Calu3 (cell line): Measurements from ENCODE around the gene TMPRSS11E. TPM values are rescaled to one million over a fixed set of nuclear protein-coding genes. Genes with fewer than 3 reads are reported as not detected.

Experiments
- BruUV-seq: library from RNA; stranded (reverse); fragments of 400-500 nt; replicated peaks from 2 replicates; lab custom pipeline; 2021; lab: Mats Ljungman, UMichigan
- CTCF ChIA-PET: fragments of 300-600 bp; sonication (Branson Sonifier 250); formaldehyde crosslinking; loops from one replicate; lab custom pipeline; 2022; ENCODE audit warnings: antibody characterized with exemption; lab: Charles Lee
- DNase-seq: peaks from one replicate; pipeline ENCODE4 v3.0.0; 2022
- H3K27ac Mint-ChIP-seq: one replicate; pipeline ENCODE4 v1.8.0; 2022; ENCODE audit warnings: mixed read lengths; ENCODE audit not compliant: unreplicated experiment
- H3K27me3 Mint-ChIP-seq: one replicate; pipeline ENCODE4 v1.8.0; 2022; ENCODE audit warnings: mixed read lengths; ENCODE audit not compliant: unreplicated experiment
- H3K36me3 Mint-ChIP-seq: one replicate; pipeline ENCODE4 v1.8.0; 2022; ENCODE audit warnings: mild to moderate bottlenecking, moderate library complexity, mixed read lengths; ENCODE audit not compliant: insufficient read depth, unreplicated experiment
- H3K4me1 Mint-ChIP-seq: one replicate; pipeline ENCODE4 v1.8.0; 2022; ENCODE audit warnings: mild to moderate bottlenecking, low read depth, mixed read lengths; ENCODE audit not compliant: unreplicated experiment
- H3K4me3 Mint-ChIP-seq: one replicate; pipeline ENCODE4 v1.8.0; 2022; ENCODE audit warnings: mild to moderate bottlenecking, low read depth, moderate library complexity, mixed read lengths; ENCODE audit not compliant: unreplicated experiment
- H3K9me3 Mint-ChIP-seq: one replicate; pipeline ENCODE4 v1.8.0; 2022; ENCODE audit warnings: low read depth, mixed read lengths; ENCODE audit not compliant: unreplicated experiment
- intact Hi-C: fragments of 100-400 bp; cut with micrococcal nuclease; formaldehyde crosslinking; loops from one replicate; pipeline ENCODE4 v1.10.0; 2022; ENCODE audit not compliant: unreplicated experiment
- total RNA-seq: library from RNA; stranded (reverse); gene quantifications from 2 replicates; pipeline ENCODE4 v1.2.3, GENCODE V29; 2022
- TF ChIP-seq, protein P1 (sequence below): fragments of 200-600 bp; IDR thresholded peaks from one replicate; pipeline ENCODE4 v1.8.0; 2022; ENCODE audit warnings: antibody characterized with exemption; ENCODE audit not compliant: unreplicated experiment

Gene TMPRSS11E
- total RNA-seq, 1 experiment from 2014 or later: not detected

DNA sequence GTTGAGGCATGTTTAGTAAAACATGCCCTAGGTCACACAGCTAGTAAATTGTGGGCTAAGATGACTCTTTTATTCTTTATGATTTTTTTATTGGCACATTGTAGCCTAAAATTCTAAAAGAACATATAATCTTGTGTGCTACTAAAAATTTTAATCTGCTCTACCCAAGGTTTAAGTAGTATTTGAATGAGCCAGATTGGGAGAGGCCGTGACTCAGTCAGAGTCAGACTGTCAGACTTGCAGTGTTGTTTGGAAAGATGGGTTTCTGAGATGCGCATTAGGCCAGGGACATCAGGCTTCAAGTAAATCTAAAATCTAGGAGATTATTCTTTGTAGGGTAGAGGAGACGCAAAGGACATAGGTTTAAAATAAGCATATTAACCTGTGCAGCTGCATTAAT, 30.7 kb upstream of the TMPRSS11E start:
- TF ChIP-seq, protein P1, sequence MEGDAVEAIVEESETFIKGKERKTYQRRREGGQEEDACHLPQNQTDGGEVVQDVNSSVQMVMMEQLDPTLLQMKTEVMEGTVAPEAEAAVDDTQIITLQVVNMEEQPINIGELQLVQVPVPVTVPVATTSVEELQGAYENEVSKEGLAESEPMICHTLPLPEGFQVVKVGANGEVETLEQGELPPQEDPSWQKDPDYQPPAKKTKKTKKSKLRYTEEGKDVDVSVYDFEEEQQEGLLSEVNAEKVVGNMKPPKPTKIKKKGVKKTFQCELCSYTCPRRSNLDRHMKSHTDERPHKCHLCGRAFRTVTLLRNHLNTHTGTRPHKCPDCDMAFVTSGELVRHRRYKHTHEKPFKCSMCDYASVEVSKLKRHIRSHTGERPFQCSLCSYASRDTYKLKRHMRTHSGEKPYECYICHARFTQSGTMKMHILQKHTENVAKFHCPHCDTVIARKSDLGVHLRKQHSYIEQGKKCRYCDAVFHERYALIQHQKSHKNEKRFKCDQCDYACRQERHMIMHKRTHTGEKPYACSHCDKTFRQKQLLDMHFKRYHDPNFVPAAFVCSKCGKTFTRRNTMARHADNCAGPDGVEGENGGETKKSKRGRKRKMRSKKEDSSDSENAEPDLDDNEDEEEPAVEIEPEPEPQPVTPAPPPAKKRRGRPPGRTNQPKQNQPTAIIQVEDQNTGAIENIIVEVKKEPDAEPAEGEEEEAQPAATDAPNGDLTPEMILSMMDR: no peak
- peaks cover 2% of the 10 kb centered on the region for H3K9me3 Mint-ChIP-seq
- no peaks in the 10 kb centered on the region for H3K4me1 Mint-ChIP-seq
- no peak overlapping the region for H3K27ac Mint-ChIP-seq
- intact Hi-C loops: no loop called here
- H3K36me3 Mint-ChIP-seq: no peaks in the 10 kb centered on the region
- CTCF ChIA-PET: no interaction called here
- H3K27me3 Mint-ChIP-seq: no peaks in the 10 kb centered on the region
- H3K4me3 Mint-ChIP-seq: no peak overlapping the region
- BruUV-seq: no TSS peak
- no peak for DNase-seq

DNA sequence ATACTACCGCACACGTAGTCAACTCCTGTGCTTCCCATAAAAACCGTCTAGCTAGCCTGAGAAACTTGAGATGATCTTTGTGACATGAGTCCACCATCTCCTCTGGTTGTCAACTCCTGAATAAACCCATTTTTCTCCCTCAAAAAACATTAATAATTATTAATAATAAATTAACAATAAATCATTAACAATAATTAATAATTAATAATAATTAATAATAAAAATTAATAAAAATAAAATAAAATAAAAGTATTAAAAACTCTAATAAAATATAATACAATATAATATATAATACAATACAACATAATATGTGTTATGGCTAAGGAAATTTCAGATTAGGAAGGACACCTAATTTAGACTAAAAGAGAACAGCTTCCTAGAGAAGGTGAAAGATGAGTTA, 20.7 kb upstream of the TMPRSS11E start:
- no peak for DNase-seq
- Mint-ChIP-seq H3K9me3 (no peaks in the 10 kb centered on the region), H3K27ac (no peak overlapping the region), H3K36me3 (no peaks in the 10 kb centered on the region), H3K4me3 (no peak overlapping the region), H3K27me3 (no peaks in the 10 kb centered on the region), H3K4me1 (no peaks in the 10 kb centered on the region)
- TF ChIP-seq, protein P1: no peak
- BruUV-seq: no TSS peak
- intact Hi-C loops: no loop called here
- CTCF ChIA-PET: no interaction called here

DNA sequence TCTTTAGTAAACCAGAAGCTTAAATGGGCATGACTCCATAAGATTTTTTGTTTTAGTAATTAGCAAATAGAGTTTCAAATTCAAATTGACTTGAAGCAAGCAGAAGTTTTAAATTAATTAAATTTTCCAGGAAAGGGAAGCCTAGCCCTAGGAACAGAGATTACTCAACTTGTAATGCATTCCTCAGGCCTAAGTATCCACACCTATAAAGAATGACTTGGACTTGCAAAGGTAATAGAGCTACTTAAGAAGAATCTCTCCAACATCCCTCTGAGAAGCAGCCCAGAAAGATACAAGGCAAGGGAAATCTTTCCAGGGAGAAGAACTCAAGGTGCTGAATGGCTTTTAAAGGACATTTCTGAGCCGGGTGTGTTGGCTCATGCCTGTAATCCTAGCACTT, 16.9 kb upstream of the TMPRSS11E start:
- H3K9me3 Mint-ChIP-seq: no peaks in the 10 kb centered on the region
- TF ChIP-seq, protein P1: no peak
- H3K4me3 Mint-ChIP-seq: no peak overlapping the region
- CTCF ChIA-PET: no interaction called here
- H3K27me3 Mint-ChIP-seq: no peaks in the 10 kb centered on the region
- no peaks in the 10 kb centered on the region for H3K4me1 Mint-ChIP-seq
- intact Hi-C loops: no loop called here
- no peaks in the 10 kb centered on the region for H3K36me3 Mint-ChIP-seq
- no peak overlapping the region for H3K27ac Mint-ChIP-seq
- BruUV-seq: no TSS peak
- DNase-seq: no peak

DNA sequence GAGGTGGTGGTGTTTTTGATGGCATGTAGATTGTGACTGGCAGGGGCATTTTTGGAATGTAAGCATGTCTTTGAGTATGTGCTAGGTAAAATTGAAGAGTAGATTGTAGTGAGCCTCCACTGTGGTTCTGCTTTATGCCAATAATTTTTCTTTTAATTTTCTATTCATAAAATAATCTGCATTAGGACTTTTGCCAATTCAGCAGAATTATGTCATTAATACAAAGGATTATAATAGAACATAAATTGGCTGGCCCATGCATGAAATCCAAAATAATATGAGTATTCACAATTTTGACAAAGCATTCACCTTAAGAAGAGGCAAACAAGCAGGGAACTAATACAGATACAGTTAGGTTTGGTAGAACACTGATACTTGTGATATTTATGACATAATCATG, 14.9 kb upstream of the TMPRSS11E start:
- H3K36me3 Mint-ChIP-seq: no peaks in the 10 kb centered on the region
- TF ChIP-seq, protein P1: no peak
- no peak overlapping the region for H3K27ac Mint-ChIP-seq
- no peaks in the 10 kb centered on the region for H3K27me3 Mint-ChIP-seq
- DNase-seq: no peak
- intact Hi-C loops: no loop called here
- no TSS peak for BruUV-seq
- no peaks in the 10 kb centered on the region for H3K9me3 Mint-ChIP-seq
- no peak overlapping the region for H3K4me3 Mint-ChIP-seq
- CTCF ChIA-PET: no interaction called here
- H3K4me1 Mint-ChIP-seq: no peaks in the 10 kb centered on the region

DNA sequence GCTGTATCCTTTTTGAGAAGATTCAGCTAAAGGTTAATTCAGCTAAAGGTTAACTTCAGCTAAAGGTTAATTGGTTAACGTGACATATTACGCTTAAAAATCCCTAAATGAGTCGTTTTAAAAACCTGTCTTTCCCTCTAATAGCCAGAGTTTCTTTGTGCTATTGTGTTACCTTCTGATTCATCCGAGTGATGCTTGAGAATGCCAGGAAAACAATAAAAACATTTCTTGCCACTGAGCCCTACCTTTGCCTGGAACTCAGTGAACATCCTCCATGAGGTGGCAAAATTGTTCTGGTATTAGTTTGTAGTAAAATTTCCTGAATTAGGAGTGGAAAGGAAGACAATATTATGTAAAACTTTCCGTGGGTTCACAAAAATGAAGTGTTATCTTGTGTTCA, 13.7 kb upstream of the TMPRSS11E start:
- TF ChIP-seq, protein P1: no peak
- no peak for DNase-seq
- H3K4me3 Mint-ChIP-seq: no peak overlapping the region

More for the DNA sequence above, 13.7 kb upstream of the TMPRSS11E start:
- CTCF ChIA-PET: no interaction called here
- intact Hi-C loops: no loop called here
- Mint-ChIP-seq H3K36me3 (no peaks in the 10 kb centered on the region), H3K27ac (no peak overlapping the region), H3K9me3 (no peaks in the 10 kb centered on the region), H3K4me1 (no peaks in the 10 kb centered on the region), H3K27me3 (no peaks in the 10 kb centered on the region)
- BruUV-seq: no TSS peak
